ENCODE measurements around the gene TRIM7.
"Not testable (repeated sequence)": the region's sequence is repeated elsewhere in the genome, so short reads cannot be mapped to it uniquely, and the experiment has no call there.

Gene TRIM7

GRCh38 chr5:181233088-181233800 is 28.2 kb upstream of the TRIM7 start:
- no peak for DNase-seq (ENCODE audit: low spot score)

GRCh38 chr5:181232593-181232992 is 27.6 kb upstream of the TRIM7 start:
- no peak for DNase-seq (ENCODE audit: low spot score)

GRCh38 chr5:181231432-181231831 is 26.4 kb upstream of the TRIM7 start:
- DNase-seq (ENCODE audit: low spot score) = no peak

GRCh38 chr5:181230551-181230950 is 25.6 kb upstream of the TRIM7 start:
- DNase-seq (ENCODE audit: low spot score) = no peak

GRCh38 chr5:181229996-181230395 is 25.0 kb upstream of the TRIM7 start:
- DNase-seq (ENCODE audit: low spot score) = no peak

GRCh38 chr5:181224390-181225229 is 19.6 kb upstream of the TRIM7 start:
- no peak for DNase-seq (ENCODE audit: low spot score)

- no peak for DNase-seq (ENCODE audit: low spot score)
Measured at GRCh38 chr5:181223729-181224389, 18.9 kb upstream of the TRIM7 start.

GRCh38 chr5:181223058-181223728 is 18.2 kb upstream of the TRIM7 start, which contains the start of gene TRIM41:
Gene TRIM41 (plus strand): TSS chr5:181223281. CDS start chr5:181224000, 719 bp downstream.
- DNase-seq (ENCODE audit: low spot score) = peak; percentile 100

- peak; percentile 70 for DNase-seq (ENCODE audit: low spot score)
Measured at GRCh38 chr5:181222630-181223057, 17.6 kb upstream of the TRIM7 start.

GRCh38 chr5:181221792-181222629 is 17.0 kb upstream of the TRIM7 start:
- DNase-seq (ENCODE audit: low spot score) = peak; percentile 97

GRCh38 chr5:181221105-181221791 is 16.3 kb upstream of the TRIM7 start:
- no peak for DNase-seq (ENCODE audit: low spot score)

- no peak for DNase-seq (ENCODE audit: low spot score)
Measured at GRCh38 chr5:181220178-181220515, 15.2 kb upstream of the TRIM7 start.

- no peak for DNase-seq (ENCODE audit: low spot score)
Measured at GRCh38 chr5:181219262-181220177, 14.5 kb upstream of the TRIM7 start.

- no peak for DNase-seq (ENCODE audit: low spot score)
Measured at GRCh38 chr5:181218795-181219124, 13.8 kb upstream of the TRIM7 start.

GRCh38 chr5:181217803-181218062 is 12.7 kb upstream of the TRIM7 start:
- no peak for DNase-seq (ENCODE audit: low spot score)

GRCh38 chr5:181217111-181217802 is 12.3 kb upstream of the TRIM7 start:
- peak; percentile 86 for DNase-seq (ENCODE audit: low spot score)

- DNase-seq (ENCODE audit: low spot score) = peak; percentile 48
Measured at GRCh38 chr5:181215997-181216989, 11.3 kb upstream of the TRIM7 start.

- not testable (repeated sequence) for DNase-seq (ENCODE audit: low spot score)
Measured at GRCh38 chr5:181214249-181214648, 9.3 kb upstream of the TRIM7 start.

Measured in SW480 (cell line).